Left ventricle myocardium superior (tissue), 1 donor: ENCODE measurements around the gene GNB2. TPM values are rescaled to one million over a fixed set of nuclear protein-coding genes. Genes with fewer than 3 reads are reported as not detected.
"Not testable (repeated sequence)": the region's sequence is repeated elsewhere in the genome, so short reads cannot be mapped to it uniquely, and the experiment has no call there.

Experiments used
- ATAC-seq: fragments of 200-7000 bp; cut with Tn5 transposase; one replicate; pipeline ENCODE4 v1.9.1; 2020; ENCODE audit warnings: mild to moderate bottlenecking, moderate library complexity
- DNase-seq: peaks from one replicate; pipeline ENCODE4 v3.0.0-alpha.2; 2020
- intact Hi-C: fragments of 100-400 bp; cut with micrococcal nuclease; formaldehyde crosslinking; loops from one replicate; pipeline ENCODE4 v1.11.0; 2022
- total RNA-seq: library from RNA; stranded (reverse); fragmentation: NEBNext Ultra II Directional; extraction: Animal tissue kit (Norgen Biotek cat#: 25700); gene quantifications from one replicate; pipeline ENCODE4 v1.2.1, GENCODE V29; 2021
- donor health status: DM: no; HTN: yes; CAD: no; lungs with severe emphysema.

GNB2 gene
- total RNA-seq, 1 donor from 2014 or later = 112 TPM

DNA sequence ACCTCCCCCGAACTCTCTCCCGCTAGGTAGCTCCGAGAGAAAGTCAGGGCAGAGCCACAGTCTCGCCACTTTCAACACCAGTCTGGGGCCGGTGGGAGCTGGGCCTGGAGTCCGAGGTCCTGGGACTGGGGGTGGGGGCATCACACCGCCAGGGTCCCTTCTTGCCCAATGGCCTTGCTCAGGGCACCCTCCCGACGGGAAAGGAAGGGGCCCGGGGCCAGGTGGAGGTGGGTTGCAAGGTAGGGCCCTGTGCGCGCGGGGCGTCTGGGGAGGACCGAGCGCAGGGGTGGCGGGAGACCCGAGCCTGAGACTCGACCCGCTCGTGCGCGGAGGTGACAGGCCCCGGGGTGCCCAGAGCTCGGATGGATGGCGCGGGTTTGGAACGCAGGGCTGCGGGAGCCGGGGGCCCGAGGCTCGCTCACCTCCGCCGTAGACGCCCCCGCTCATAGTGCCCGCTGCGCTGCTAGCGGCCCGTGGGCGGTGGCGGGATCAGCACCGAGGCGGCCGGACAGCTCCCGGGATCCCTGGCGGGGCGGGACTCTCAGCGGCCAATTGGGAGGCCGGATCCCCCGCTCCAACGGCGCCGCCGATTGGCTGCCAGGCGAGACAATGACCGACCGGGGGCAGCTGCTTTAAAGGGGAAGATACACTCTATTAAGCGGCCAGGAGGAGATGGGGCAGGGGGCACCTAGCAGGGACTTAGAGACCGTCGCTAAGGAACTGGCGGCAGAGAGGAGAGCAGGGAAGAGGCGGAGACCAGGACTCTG, 17.4 kb upstream of the GNB2 start, which contains the start of gene ACTL6B:
Gene ACTL6B (minus strand): TSS at position 541 of the 767 bp plus-strand sequence. CDS start 94 bp downstream, at position 447.
- DNase-seq (peak; percentile 78), ATAC-seq (peak; percentile 78)
- intact Hi-C loops = no loop called here

DNA sequence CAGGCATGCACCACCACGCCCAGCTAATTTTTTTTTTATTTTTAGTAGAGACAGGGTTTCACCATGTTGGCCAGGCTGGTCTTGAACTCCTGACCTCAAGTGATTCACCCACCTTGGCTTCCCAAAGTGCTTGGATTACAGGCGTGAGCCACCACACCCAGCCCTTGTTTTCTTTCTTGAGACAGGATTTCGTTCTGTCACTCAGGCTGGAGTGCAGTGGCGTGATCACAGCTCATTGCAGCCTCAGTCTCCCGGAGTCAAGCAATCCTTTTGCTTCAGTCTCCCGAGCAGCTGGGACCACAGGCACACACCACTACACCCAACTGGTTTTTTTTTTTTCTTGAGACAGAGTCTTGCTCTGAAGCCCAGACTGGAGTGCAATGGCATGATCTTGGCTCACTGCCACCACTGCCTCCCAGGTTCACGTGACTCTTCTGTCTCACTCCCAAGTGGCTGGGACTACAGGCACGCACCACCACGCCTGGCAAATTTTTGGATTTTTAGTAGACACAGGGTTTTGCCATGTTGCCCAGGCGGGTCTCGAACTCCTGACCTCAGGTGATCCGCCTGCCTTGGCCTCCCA, 11.3 kb upstream of the GNB2 start:
- peak; percentile 24 for DNase-seq
- intact Hi-C loops, ATAC-seq: not testable (repeated sequence)

DNA sequence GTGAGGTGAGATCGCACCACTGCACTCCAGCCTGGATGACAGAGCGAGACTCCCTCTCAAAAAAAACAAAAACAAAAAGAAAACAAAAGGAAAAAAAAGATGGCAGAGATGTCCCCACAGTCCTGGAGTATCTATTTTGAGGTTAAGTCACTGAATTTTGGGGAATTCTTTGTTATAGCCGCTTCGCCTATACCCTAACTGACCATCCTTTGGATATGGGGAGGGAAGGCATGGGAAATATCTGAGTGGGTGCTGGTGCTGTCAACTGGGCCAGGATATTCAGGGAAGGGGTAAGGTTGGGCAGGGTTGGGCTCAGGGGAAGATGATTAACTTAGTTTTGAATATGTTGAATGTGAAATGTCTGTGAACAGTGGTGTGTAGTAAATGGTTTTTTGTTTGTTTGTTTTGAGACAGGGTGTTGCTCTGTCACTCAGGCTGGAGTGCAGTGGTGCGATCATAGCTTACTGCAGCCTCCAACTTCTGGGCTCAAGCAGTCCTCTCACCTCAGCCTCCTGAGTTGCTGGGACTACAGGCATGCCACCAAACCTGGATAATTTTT, 8.3 kb upstream of the GNB2 start:
- intact Hi-C loops = no loop called here
- no peak for ATAC-seq
- DNase-seq = no peak

DNA sequence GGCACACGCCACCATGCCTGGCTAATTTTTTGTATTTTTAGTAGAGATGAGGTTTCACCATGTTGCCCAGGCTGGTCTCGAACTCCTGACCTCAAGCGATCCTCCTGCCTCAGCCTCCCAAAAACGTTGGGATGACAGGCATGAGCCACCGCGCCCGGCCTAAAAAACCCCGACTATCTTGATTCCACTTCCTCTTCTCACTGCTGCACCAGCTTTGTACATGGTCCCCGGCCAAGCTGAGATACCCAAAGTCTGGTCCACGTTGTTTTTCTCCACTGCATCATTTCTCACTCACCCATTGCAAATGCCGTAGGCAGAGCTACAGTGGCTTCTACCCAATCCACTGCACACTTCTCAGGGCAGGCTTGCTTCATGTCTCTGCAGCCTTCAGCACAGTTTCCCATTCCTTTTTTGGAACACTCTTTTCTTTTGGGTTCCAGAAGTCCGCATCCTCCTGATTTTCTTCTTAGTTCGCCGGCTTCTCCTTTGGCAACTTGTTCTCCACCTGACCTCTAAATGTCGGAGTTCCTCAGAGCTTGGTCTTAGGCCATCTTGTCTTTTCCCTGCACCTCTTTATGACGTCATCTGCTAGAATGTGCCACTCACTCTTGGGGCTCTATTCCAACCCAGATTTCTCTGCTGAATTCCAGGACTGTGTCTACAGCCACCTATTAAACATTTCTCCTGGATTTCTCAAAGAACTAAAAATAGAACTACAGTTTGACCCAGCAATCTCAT, 6.0 kb upstream of the GNB2 start:
- intact Hi-C loops = no loop called here
- DNase-seq = no peak
- ATAC-seq = no peak

DNA sequence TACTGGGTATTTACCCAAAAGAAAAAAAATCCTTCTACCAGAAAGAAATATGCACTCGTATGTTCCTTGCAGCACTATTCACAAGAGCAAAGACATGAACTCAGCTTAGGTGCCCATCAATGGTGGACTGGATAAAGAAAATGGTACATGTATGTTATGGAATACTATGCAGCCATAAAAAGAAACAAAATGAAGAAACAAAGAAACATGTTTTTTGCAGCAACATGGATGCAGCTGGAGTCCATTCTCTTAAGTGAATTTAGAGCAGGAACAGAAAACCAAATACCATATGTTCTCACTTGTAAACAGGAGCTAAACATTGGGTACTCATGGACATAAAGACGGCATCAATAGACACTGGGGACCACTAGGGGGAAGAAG, 5.5 kb upstream of the GNB2 start:
- DNase-seq = no peak
- intact Hi-C loops = no loop called here
- no peak for ATAC-seq

DNA sequence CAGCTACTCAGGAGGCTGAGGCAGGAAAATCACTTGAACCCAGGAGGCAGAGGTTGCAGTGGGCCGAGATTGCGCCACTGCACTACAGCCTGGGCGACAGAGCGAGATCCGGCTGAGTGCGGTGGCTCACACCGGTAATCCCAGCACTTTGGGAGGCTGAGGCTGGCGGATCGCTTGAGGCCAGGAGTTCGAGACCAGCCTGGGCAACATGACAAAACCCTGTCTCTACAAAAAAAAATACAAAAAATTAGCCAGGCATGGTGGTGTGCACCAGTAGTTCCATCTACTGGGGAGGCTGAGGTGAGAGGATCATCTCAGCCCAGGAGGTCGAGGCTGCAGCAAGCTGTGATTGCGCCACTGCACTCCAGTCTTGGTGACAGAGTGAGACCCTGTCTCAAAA, 4.4 kb upstream of the GNB2 start:
- ATAC-seq, DNase-seq, intact Hi-C loops: not testable (repeated sequence)

DNA sequence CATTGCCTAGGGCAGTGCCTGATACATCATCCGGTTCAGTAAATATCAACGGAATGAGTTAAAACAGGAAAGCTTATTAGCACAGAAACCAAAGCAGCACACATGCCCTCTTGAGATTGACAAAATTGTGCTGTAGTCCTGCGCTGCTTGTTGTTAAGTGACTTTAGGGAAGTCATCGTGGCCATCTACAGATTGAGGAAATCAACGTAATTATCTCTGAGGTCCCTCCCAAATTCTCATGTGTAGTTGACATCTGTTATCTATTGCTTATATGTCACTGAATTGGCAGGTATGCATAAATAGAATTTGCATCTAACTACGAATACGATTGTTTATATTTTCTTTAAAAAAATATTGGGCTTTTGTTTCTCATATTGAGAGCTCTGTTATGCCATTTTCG, 3.5 kb upstream of the GNB2 start:
- no peak for DNase-seq
- no peak for ATAC-seq
- intact Hi-C loops = no loop called here

DNA sequence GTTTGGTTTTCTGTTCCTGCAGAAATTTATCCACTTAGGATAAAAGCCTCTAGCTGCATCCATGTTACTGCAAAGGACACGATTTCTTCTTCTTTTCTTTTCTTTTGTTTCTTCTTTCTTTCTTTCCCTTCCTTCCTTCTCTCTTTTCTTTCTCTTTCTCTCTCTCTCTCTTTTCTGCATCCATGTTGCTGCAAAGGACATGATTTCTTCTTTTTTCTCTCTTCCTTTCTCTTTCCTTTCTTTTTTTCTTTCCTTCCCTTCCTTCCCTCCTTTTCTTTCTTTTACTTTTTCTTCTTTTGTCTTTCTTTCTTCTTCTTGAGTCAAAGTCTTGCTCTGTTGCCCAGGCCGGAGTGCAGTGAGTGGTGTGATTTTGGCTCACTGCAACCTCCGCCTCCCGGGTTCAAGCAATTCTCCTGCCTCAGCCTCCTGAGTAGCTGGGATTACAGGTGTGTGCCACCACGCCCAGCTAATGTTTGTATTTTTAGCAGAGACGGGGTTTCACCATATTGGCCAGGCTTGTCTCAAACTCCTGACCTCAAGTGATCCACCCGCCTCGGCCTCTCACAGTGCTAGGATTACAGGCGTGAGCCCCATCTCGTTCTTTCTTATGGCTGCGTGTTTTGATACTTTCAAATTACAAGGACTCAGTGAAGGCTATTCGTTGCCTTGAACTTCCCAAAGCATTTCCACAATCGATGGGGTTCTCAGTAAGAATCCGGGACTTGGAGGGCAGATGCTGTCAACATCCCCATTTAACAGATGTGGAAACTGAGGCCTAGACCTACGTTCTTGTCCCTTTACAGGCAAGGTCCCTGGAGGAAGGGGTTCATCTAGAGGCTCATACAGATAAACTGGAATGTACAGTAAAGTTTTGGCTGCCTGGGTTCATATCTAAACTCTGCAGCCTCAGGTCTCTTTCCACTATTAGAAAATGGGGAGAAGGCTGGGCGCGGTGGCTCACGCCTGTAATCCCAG, 1.9 kb upstream of the GNB2 start:
- ATAC-seq (no peak), DNase-seq (no peak)
- intact Hi-C loops = no loop called here

DNA sequence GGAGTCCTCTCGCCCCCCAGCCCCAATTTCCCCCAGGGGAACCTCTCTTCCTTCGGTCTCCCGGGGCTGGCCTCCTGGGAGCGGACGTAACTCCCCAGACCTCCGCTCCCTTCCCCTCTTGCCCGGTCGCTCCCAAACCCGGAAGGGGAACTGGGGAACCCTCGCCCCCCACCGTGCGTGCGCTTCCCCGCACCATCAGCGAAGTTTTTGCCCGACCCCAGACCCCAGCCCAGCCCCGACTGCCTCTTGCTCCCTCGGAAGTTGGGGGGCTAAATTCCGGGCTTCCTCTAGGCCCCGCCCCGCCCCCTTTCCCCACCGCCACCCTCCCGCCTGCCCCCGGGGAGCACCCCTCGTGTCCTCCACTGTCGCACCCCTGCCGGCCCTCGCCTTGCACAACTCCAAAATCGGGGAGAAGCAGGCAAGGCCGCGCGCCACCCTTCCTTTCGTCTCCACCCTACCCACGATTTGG, 436 bp downstream of the GNB2 start:
- intact Hi-C loops = no loop called here
- DNase-seq = peak; percentile 69
- ATAC-seq = peak; percentile 1

DNA sequence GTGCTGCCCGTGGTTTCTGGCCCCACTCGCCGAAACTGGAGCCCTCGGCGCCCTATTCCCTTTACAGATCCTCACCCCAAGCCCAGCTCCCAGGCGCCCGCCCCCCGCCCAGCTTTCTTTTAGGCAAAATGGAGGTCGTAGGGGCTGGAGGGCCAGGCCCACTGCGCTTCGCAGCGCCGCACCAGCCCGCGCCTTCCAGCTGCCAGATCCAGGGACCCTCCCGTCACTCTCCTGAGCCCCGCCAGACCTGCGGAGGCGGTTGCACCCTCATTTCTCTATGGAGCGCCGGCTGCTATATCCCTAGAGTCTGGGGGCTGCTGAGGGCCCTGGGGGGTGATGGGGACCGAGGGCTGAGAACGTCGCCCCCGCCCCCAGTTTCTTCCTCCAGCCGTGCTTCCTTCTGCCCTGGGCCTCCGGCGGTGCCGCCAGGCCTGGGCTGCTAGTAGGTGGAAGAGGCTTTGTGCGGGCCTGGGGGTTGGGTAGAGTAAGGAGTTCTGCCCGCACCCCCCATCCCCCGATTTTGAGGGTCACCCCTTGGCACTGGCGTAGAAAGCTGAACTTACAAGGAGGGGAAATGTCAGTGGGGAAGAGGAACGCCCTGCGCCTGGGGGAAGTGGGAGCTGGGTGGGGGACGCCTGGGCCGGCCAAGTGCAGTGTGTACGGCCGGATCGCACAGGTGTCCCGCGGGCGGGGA, 1.0 kb downstream of the GNB2 start:
- DNase-seq = peak; percentile 62
- intact Hi-C loops = no loop called here
- no peak for ATAC-seq

DNA sequence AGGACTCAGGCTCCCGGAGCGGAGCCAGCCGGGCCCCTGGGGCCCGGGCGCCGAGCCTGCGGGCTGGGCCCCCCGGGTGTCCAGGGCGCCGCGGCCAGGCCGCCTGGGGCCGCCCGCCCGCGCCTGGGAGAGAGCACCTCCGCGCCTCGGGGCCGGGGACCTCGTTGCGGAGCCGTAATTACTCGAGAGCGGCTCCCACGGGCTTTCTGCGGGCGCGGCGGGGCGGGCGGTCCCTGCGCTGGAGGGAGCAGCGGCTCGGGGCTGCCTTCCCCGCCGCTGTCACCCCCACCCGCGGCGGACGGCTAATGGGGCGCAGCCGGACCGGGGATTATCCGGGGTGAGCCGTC, 1.5 kb downstream of the GNB2 start:
- DNase-seq (peak; percentile 61), ATAC-seq (peak; percentile 1)
- intact Hi-C loops = no loop called here

DNA sequence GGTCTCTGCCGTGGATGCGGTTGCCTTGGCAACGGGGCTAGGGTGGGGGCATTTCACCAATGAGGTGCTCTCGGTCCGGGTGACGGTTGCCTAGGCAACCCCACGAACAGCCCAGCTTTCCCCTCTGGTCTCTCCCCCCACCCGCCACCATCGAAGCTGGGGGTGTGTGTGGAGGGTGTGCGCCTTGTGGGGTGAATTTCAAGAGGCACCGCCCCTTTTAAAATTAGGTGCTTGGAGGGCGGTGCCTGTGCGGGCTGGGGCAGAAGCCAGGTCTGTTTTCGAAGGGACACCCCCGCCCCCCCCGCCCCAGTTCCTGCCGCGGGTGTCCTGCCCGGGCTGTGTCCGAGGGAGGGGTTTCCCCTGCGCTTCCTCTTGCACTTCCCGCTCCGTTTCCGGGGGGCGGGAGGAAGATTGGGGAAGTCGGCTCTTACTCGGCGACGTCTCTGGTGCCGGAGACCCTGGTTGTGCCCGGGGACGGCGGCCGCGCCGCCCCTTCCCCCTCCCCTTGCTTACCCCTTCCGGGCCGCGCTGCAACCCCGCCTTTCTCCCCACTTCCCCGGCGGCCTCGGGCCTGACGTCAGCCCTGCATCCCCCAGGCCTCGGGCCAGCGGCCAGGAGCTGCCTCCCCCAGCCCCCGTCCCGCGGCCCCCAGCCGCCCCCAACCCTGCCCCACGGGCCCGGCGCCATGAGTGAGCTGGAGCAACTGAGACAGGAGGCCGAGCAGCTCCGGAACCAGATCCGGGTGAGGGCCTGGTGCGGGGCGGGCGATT, 2.2 kb downstream of the GNB2 start:
- intact Hi-C loops = no loop called here
- peak; percentile 91 for DNase-seq

DNA sequence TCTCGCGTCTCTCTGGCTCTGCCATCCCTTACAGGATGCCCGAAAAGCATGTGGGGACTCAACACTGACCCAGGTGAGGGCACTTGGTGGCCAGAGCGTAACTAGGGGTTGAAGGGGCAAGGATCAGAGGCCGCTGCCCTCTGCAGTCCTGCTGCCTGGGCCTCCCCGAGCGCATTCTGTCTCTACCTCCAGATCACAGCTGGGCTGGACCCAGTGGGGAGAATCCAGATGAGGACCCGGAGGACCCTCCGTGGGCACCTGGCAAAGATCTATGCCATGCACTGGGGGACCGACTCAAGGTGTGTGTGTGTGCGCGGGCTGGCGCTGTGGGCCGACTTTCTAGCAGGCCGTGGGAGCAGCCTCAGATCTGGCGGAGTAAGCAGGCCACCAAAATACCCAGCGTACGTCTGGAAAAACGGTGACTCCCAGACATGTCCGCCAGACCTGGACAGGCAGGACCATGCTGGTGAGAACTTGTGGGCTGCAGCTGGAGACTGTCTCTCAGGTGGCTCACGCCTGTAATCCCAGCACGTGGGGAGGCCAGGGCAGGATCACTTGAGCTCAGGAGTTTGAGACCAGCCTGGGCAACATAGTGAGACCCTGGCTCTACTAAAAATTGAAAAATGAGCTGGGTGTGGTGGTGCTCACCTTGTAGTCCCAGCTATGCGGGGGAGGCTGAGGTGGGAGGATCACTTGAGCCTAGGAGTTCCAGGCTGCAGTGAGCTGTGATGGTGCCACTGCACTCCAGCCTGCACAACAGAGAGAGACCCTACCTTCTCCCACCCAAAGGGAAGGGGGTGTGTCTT, 3.2 kb downstream of the GNB2 start:
- intact Hi-C loops = no loop called here
- DNase-seq = peak; percentile 45
- no peak for ATAC-seq

More for the DNA sequence above, 2.2 kb downstream of the GNB2 start:
- ATAC-seq = peak; percentile 36

DNA sequence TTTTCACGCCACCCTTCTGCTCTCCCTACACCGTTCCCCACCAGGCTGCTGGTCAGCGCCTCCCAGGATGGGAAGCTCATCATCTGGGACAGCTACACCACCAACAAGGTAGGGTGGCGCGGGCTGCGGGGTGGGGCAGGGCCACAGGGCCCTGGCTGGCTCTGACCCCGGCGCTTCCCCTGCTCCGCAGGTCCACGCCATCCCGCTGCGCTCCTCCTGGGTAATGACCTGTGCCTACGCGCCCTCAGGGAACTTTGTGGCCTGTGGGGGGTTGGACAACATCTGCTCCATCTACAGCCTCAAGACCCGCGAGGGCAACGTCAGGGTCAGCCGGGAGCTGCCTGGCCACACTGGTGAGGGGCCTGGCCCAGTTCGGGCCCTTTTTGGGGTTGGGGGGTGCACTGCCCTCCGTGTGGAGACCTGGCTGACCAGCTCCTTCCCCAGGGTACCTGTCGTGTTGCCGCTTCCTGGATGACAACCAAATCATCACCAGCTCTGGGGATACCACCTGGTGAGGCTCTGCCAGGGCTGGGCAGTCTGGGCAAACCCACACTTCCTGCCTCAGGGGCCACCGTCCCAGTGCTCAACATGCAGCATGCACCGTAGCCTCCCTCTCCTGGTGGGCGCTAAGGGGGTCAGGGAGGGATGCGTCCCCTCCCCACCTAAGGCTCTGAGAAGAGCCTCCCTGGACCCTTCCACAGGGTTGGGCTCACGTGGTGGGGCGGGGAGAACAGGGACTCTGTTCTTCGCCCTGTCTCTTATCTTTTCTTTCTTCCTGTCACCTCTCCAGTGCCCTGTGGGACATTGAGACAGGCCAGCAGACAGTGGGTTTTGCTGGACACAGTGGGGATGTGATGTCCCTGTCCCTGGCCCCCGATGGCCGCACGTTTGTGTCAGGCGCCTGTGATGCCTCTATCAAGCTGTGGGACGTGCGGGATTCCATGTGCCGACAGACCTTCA, 4.0 kb downstream of the GNB2 start:
- DNase-seq (peak; percentile 31), ATAC-seq (no peak)
- intact Hi-C loops = no loop called here

DNA sequence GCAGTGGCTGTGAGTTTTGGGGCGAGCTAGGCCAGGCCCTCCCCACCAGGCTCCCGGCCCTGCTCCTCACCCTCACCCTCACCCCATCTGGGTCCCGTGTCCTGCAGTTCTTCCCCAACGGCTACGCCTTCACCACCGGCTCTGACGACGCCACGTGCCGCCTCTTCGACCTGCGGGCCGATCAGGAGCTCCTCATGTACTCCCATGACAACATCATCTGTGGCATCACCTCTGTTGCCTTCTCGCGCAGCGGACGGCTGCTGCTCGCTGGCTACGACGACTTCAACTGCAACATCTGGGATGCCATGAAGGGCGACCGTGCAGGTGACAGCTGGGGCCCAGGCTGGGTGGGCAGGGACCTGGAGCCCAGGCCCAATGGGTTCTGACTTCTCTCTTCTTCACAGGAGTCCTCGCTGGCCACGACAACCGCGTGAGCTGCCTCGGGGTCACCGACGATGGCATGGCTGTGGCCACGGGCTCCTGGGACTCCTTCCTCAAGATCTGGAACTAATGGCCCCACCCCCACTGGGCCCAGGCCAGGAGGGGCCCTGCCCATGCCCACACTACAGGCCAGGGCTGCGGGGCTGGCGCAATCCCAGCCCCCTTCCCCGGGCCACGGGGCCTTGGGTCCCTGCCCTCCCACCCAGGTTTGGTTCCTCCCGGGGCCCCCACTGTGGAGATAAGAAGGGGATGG, 4.9 kb downstream of the GNB2 start:
- intact Hi-C loops = no loop called here
- peak; percentile 45 for DNase-seq
- ATAC-seq = no peak
